HuH-7.5 (cell line): ENCODE measurements around the gene ESRRB.

ENCODE experiments used
- DNase-seq: peaks from one replicate; pipeline ENCODE4 v3.0.0; 2011; ENCODE audit warnings: low spot score

The ESRRB gene

GRCh38 chr14:76450476-76450875 lies 74.5 kb downstream of the ESRRB start:
- no peak for DNase-seq

- peak; percentile 41 for DNase-seq
These were observed 80.3 kb downstream of the ESRRB start for GRCh38 chr14:76456200-76456599.

GRCh38 chr14:76456891-76457586 lies 81.1 kb downstream of the ESRRB start:
- no peak for DNase-seq

GRCh38 chr14:76457841-76458240 lies 81.9 kb downstream of the ESRRB start:
- no peak for DNase-seq

- DNase-seq = no peak
These were observed 85.9 kb downstream of the ESRRB start for GRCh38 chr14:76461886-76462285.

GRCh38 chr14:76462330-76462729 lies 86.4 kb downstream of the ESRRB start:
- DNase-seq = no peak

- no peak for DNase-seq
These were observed 87.2 kb downstream of the ESRRB start for GRCh38 chr14:76463105-76463504.

GRCh38 chr14:76464856-76465255 lies 88.9 kb downstream of the ESRRB start:
- no peak for DNase-seq

- no peak for DNase-seq
These were observed 89.7 kb downstream of the ESRRB start for GRCh38 chr14:76465664-76466063.

- DNase-seq = no peak
These were observed 91.8 kb downstream of the ESRRB start for GRCh38 chr14:76467711-76468155.

- DNase-seq = no peak
These were observed 96.3 kb downstream of the ESRRB start for GRCh38 chr14:76472199-76472723.

GRCh38 chr14:76473481-76474263 lies 97.7 kb downstream of the ESRRB start:
- DNase-seq = no peak

GRCh38 chr14:76480426-76480825 lies 104.5 kb downstream of the ESRRB start:
- DNase-seq = no peak

- no peak for DNase-seq
These were observed 108.4 kb downstream of the ESRRB start for GRCh38 chr14:76484355-76484754.

GRCh38 chr14:76486251-76486743 lies 110.4 kb downstream of the ESRRB start:
- no peak for DNase-seq

GRCh38 chr14:76488551-76488950 lies 112.6 kb downstream of the ESRRB start:
- DNase-seq = no peak

GRCh38 chr14:76489667-76490066 lies 113.7 kb downstream of the ESRRB start:
- DNase-seq = no peak

- no peak for DNase-seq
These were observed 114.2 kb downstream of the ESRRB start for GRCh38 chr14:76490111-76490510.

GRCh38 chr14:76490735-76491134 lies 114.8 kb downstream of the ESRRB start:
- DNase-seq = no peak

GRCh38 chr14:76491172-76491930 lies 115.4 kb downstream of the ESRRB start:
- DNase-seq = no peak

GRCh38 chr14:76495983-76496382 lies 120.0 kb downstream of the ESRRB start:
- no peak for DNase-seq

GRCh38 chr14:76496595-76496994 lies 120.7 kb downstream of the ESRRB start:
- DNase-seq = no peak
